HG03571 (cell line): Measurements from ENCODE around the gene SRCIN1.
A peak's percentile ranks its signal among the peaks of the same experiment; 100 is the strongest.

Experiments used
- ATAC-seq: cut with Tn5 transposase; IDR thresholded peaks from one replicate; pipeline ENCODE4 v1.9.1; 2021; ENCODE audit not compliant: unreplicated experiment

Gene SRCIN1

DNA sequence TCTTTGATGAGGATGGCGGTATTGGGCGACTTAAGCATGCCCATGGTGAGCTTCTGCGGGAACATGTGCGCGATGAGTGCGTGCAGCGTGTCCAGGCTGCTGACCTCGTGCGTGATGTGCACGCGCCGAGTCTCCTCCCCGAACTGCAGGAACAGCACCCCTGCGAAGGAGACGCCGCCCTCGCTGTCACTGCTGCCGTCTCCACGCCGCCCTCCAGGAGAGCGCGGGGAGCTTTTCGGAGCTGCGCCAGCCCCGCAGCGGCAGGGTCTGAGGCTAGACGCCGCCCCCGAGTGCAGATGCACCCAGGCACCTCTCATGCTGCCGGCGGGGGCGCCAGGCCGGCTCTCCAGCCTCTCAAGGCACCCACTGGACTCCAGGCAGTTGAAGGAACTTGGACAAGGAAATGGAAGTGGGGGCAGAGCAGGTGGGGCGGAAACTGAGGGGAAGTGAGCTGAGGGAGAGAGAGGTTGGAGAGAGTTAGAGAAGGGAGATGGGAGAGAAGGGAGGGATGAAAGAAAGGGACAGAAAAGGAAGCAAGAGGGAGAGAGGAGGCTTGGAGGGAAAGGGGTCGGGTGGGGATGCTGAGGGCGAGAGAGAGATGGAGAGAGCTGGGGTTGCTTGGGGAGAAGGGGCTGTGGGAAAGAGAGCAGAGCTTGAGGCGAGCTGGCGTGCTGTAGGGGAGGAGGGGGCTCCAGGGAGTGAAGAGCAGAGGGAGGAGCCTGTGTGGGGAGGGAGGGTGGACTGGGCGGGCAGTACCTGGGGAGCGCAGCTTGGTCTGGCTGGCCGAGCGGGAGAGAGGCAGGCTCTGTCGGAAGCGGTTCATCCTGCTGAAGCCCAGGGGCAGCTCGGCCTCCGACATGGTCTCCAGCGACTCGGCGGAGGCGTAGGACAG is 42.1 kb downstream of the SRCIN1 start:
- no peak for ATAC-seq

DNA sequence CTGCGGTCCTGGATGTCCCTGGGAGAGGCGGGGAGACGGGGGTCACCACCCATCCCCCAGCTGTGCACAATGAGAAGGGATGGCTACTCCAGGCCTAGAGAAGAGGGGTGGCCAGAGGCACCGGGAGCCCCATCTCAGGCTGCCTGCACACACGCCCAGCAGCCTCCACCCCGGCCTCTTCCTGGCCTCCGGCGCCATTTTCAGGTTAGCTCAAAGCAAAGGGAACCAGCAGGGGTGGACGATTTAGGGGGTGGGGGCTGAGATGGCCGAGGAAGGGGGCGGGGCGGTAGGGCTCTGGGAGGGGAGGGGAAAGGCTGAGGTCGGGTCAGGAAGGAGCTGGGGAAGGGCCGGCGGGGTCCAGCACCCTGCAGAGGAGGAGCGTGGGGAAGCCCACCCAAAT is 42.8 kb downstream of the SRCIN1 start:
- ATAC-seq, result no peak

DNA sequence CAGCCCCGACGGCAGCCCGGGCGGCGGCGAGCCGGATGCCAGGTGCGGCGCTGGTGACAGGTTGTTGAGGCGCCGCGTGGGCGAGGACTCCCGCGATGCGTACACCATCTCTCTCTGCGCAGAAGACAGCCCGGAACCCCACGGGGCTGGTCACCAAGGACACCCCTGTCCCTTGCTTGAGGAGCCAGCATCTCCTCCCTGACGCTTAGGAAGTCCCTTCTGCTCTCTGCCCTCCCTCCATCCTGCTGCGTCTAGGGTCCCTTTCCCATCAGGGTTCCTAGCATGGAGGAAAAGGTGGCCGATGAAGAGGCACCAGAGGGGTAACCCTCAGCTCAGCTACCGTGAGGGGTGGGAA is 43.6 kb downstream of the SRCIN1 start:
- ATAC-seq, result no peak

DNA sequence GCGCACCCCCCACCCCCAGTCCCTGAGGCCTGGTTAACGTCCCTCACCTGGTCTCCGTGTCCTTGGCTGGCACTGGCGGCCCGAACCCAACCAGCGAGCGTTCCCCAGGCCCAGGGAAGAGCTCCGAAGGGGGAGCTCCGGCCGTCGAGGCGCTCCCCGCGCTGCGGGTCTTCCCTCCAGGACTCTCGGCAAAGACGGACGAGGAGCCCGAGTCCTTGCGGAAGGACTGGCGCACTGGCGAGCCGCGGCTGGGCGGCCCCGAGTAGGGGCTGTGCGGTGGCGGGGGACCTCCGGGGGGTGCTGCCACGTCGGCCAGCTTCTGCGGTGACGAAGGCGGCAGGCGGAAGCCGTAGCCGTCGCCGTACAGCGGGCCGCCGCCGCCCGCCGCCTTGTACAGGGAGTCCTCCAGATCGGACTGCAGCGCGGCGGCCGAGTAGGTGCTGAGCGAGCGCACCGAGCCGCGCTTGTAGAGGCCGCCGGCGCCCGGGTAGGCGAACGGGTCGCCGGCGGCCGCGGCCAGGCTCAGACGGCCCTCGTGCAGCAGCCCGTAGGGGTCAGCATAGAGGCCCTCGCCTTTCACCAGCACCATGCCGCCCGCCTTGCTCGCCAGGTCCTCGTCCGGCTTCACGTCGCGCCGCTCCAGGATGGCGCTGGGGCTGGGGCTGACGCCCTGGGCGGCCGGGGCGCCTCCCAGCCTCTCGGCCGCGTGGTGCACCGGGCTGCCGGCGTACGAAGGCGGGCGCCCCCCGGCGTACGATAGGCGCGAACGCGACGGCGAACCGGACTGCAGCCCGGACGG is 44.1 kb downstream of the SRCIN1 start:
- ATAC-seq, result no peak

DNA sequence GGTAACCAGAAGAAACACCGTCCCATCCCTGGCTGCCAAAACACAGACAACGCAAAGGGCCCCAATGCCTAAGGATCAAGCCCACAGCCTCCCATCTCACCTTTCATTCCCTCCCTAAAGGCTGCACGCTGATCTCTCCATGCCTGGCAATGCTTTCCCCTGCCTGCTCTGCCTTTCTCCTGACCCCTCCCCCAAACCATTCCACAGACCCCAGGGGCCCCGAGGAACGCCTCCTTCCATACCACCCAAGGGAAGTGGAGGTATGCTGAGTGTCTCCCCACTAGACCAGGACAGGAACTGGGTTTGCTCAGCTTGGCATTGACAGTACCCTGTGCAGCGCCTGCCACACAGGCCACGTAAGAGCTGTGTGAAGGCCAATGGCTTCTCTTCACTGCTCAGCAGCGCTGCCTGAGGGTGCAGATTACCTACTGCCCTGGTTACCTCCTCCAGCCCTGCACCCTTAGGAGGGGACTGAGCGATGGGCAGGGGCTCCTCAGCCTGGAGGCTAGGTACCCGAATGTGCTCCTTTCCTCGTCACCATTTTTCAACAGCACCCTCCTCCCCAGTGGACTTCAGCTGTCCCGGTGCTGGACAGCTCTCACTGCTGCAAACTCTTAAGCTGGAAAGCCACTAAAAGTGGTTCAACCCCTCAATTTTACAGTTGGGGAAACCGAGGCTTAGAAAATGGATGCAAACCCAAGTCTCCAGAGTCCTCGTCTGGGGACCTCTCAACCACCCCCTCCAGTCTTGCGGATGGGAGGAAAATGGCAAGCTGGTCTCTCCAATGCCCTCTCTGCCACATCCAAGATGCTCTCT is 45.0 kb downstream of the SRCIN1 start:
- no peak for ATAC-seq

DNA sequence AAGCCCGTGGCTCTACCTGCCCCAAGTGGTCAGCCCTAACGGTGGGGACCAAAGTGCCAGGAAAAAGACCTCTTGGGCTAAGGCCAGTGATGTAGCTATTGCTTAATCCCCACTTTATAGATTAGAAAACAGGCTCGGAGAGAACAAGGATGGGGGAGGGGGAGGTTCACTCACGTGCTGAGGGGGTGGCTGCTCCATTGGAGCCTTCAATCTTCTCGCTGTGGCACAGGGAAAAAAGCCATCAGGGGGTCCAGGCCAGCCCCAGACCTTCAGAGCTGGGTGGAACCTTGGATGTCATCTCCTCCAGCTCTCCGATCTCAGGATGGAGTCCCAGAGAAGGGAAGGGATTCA is 45.9 kb downstream of the SRCIN1 start:
- no peak for ATAC-seq

DNA sequence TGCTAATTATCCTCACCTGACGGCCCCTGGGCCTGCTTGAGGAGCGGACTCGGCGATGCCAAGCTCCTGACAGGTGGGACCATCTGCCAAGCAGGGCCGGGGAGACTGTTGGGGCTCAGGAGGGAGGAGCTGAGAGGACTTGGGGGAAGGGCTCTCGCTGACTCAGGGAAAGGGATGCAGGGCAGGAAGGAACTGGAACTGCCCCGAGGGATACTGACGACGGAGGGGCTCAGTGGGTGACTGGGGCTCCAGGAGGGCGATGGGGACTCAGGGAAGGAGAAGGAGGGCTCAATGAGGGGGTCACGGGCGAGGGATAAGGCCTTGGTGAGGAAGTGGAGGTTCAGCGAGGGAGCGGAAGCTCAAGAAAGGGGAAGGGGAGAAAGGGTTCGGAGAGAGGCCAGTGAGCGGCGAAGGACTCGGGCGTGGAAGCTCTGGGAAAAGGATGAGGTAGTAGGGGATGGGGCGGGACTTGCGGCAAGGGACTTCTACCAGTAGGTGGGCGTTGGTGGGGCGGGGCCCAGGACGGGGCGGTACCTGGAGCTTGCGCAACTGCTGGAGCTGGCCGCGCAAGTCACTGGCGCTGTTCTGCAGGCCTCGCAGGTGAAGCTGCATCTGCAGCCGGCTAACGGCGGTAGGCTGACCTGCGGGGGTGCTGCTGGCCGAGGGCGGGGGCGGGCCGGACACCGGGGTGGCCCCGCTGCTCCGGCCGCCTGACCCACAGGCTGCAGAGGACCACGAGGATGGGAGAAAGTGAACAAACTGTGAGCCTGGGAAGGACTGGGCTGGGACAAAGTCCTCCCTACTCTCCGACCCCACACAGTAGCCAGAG is 46.5 kb downstream of the SRCIN1 start:
- ATAC-seq, result peak; percentile 51

DNA sequence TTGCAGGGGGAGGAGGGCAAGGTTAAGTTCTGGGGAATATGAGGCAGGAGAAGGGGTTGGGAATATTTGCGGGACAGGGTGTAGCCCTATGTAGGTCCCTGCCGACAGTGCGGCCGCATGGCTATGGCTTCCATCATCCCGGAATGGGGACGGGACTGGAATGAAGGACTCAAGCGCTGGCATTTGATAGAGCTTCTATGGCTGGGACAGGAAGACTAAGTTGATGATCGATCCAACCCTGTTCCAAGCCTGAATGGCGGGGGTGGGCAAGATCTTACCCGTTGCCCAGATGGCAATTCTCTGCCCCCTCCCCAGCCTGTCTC is 47.1 kb downstream of the SRCIN1 start:
- ATAC-seq, result no peak

DNA sequence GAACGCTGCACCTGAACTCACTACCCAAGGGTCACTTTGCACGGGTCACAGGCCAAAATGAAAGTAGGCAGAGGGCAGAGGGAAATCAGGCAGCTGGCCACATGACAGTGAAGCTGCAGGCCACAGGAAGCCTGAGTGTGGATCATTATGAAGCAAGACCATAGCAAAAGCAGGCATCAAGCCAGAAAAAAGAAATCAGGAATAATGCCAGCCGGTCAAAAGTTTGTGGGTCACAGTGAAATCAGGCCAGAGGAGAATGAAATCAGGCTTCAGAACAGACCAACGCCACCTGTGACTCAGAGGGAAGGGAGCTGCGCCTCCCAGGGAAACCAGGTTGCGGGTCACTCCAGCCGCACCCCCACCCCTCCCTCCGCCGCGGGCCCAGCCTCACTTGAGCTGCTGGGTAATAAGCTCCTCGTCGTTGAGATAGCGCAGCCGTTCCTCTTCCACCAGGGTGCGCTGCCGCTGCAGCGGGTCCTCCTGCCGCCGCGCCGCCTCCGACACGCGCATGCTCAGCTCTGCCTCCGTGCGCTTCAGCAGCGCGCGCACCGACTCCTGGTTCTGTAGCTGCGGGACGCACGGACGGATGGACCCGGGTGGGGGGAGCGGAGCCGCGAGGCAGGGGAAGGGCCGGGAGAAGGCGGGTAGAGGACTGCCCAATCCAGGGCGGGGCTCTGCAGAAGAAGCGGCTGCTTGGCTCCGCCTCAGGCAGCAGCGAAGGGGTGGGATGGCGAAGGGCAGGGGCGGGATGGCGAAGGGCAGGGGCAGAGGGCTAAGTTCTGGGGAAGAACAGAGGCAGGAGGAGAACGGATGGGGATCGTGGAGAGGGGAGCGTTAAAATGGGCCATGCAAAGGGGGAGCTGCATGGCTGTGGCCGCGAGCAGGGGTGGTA is 47.7 kb downstream of the SRCIN1 start:
- ATAC-seq, result peak; percentile 68

DNA sequence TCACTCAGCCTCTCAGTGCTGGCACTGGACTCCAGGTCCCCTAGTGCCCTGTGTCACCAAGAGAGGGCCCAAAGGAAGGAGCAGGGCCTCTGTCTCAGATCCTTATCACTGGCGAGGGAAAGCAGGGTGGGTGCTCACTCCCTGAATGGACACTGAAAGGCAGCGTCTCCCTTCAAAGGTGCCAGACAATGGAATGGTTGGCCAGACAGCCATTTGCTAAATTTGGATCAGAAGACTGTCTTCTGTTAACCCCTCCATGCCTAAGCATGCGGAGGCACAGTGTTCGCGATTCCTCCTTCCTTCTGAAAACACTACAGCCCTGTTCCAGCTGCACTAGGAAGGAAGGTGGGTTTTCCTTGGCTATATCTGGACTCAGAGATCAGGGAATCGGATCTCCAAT is 48.4 kb downstream of the SRCIN1 start:
- ATAC-seq, result no peak

DNA sequence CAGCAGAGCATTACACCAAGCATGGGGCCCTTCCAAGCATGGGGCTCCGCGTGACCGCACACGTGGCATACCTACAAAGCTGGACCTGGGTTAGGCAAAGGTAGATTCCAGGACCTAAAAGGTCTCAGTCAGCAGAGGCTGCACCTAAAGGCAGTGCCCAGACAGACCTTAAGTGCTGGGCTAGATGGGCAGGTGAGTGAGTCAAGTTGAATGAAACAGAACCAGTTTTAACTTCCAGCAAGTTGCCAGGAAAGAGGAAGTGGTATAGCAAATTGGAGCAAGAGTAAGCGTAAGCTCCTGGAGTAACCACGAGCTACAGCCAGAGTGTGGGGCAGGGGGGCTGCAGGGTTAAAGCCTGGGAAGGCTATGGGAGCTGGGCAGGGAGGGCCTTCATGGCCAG is 49.5 kb downstream of the SRCIN1 start:
- no peak for ATAC-seq

DNA sequence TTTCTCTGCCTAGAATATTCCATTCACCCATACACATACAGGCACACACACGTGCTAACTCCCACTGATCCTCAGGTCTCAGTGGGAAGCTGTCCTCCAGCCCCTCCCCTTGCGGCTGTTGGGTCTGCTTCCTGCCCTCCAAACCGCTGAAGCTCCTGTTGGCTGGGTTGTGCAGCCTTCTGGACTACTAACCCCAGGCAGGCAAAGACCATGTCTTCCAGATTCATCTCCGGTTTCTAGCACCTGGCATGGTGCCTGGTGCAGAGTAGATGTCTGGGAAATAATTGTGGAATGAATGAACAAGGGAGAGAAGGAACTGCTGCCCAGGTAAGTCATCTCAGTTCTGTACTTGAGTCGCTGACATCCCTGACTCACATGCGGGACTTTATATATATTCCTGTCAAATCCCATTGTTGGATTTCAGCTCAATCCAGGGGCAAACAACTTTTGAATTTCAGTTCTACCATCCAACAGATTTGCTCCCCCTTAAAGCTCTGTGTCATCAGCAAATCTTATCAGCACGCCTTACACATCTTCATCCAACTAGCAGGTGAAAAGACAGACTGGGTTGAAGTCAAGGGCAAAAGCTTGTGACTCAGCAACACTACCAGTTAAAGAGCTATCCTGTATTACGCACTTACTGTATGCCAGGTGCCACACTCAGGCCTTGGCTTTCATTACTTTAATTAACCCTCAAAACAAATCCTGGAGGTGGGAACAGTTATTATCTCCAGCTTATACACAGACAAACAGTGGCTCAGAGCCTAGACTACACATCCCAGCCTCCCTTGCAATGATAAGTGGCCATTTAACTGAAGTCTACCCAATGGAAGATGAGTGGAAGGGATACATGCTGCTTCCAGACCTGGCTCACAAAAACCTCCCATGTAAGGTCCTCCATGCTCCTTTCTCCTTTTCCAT is 51.1 kb downstream of the SRCIN1 start:
- ATAC-seq, result no peak

DNA sequence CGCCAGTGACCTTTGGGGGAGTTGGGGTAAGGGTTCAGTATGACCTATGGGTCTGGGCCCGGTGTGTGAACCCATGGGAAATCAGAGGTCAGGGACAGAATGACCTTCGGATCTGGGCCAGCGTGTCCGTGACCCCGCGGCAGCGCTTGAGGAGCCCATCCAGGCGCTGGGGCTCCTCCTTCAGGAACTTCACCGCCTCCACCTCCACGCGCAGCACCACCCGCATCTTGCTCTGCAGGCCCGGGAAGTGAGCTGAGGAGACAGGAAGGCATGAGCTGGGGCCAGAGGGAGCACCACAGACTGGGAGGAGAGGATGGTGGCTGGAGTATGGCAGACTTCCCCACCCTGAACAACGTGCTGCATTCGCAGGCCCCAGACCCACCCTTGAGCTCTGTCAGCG is 53.4 kb downstream of the SRCIN1 start:
- no peak for ATAC-seq

DNA sequence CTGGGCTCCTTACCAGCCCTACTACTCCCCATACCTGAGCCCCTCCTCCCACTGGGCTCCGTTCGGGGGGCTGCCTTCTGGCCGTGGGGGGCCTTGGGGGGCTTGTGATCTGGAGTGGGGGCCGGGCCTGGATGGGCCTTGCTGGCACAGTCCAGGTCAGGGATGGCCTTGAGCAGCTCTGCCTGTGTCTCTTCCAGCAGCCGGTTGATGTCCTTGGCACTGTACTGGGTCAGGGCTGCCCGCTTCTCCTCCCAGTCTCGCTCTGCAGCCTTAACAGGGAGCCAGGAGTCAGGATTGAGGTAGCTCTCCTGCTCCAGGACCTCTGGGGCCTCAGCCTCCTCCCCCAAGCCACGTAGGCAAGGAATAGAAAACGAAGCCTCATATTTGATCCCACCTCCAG is 54.6 kb downstream of the SRCIN1 start:
- ATAC-seq, result no peak

DNA sequence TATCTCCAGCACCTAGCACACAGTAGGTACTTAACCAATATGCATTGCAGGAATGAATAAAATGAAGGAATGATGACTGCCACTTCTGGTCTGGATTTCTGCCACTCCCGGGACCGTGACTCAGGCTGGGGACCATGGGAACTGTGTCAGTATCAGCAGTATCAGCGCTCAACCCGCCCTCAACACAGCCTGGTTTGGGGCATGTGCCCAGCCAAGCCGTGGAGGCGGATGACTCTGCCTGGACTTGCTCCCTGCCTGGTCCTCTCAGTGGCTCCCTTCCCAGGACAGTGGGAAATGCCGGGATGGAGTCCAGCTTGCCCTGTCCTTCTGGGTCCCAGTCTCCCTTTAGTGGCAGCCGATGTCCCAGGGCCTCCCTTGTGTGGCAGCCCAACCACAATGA is 55.1 kb downstream of the SRCIN1 start:
- ATAC-seq, result no peak

DNA sequence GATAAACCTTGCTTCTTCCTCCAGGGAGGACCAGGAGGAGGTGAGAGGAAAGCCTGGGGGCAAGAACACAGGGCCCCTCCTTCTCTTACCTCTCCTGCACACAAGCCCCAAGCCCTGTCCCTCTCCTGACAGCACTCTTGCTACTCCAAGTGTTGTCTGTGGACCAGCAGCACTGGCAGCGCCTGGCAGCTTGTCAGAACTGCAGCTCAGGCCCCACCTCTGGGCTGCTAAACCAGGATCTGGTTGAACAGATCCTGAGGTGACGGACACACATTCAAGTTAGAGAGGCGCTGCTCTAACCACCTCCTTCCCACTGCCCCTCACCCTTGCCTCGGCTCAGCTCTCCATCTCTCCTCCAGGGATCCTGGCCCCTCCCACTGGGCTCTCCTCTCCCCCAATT is 56.5 kb downstream of the SRCIN1 start:
- no peak for ATAC-seq

DNA sequence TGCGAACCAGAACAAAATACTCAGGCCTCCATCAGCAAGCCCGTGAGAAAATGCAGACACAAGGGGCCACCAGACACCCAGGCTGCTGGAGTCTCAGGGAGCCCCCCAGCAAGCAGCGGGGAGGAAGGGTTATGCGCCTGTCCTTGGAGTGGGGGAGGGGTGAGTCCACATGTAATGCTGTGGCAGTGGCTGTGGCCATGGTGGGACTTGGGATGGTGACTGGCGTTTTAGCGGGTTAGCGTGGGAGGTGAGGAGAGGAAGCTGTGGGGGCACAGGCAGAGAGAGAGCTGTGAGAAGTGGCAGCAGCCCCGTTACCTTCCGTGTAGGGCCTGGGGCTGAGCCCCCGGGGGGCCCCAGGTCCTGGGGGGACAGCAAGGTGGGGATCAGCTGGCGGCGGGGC is 58.3 kb downstream of the SRCIN1 start:
- ATAC-seq, result no peak

DNA sequence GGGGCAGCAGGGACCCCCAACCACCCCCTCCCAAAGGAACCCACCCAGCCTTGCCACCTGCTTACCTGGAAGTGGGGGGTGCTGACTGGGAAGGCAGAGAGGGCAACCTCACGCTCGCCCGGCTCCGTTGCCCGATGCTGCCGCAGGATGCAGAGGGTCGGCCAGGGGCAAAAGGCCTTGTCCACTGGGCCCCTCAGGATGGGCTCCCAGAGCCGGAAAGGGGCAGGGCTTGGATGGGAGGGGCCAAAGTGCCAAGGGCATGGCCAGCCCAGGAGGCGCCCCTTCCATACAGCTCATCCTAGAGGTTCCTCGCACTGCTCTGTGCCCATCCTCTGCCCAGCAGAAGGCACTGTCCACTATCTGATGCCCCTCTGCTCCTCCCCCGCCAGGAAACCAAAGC is 59.4 kb downstream of the SRCIN1 start:
- ATAC-seq, result no peak
